GM23338 (cell line): ENCODE data around the gene TNFRSF4. TPM values are rescaled to one million over a fixed set of nuclear protein-coding genes. Genes with fewer than 3 reads are reported as not detected.

ENCODE experiments used
- ATAC-seq: fragments of 200-7000 bp; cut with Tn5 transposase; 3 replicates; pipeline ENCODE4 v1.9.1; 2020
- DNase-seq: peaks from one replicate; pipeline ENCODE4 v3.0.0-alpha.2; 2015; ENCODE audit warnings: low spot score
- H2AFZ ChIP-seq: fragments of 200-600 bp; sonication (generic); 2 replicates; pipeline ENCODE4 v1.8.0; 2016; ENCODE audit warnings: antibody characterized with exemption, mild to moderate bottlenecking, moderate library complexity
- H3F3A ChIP-seq: fragments of 200-600 bp; sonication (generic); replicated peaks from 2 replicates; pipeline ENCODE4 v1.8.0; 2017; ENCODE audit warnings: antibody characterized with exemption, mixed run types, low read depth
- H3K27ac ChIP-seq: fragments of 200-600 bp; sonication (generic); 2 replicates; pipeline ENCODE4 v1.6.1; 2016; ENCODE audit warnings: low read depth
- H3K27me3 ChIP-seq: fragments of 200-600 bp; sonication (generic); 2 replicates; pipeline ENCODE4 v1.8.0; 2016; ENCODE audit warnings: mild to moderate bottlenecking, mixed run types, moderate library complexity; ENCODE audit not compliant: insufficient read depth
- H3K36me3 ChIP-seq: fragments of 200-600 bp; sonication (generic); 2 replicates; pipeline ENCODE4 v1.8.0; 2016; ENCODE audit warnings: mild to moderate bottlenecking; ENCODE audit not compliant: insufficient read depth
- H3K4me1 ChIP-seq: fragments of 200-600 bp; sonication (generic); 2 replicates; pipeline ENCODE4 v1.8.0; 2016; ENCODE audit warnings: mild to moderate bottlenecking, moderate library complexity; ENCODE audit not compliant: insufficient read depth
- H3K4me2 ChIP-seq: fragments of 200-600 bp; sonication (generic); 2 replicates; pipeline ENCODE4 v1.7.1; 2017; ENCODE audit warnings: mixed run types
- H3K4me3 ChIP-seq: fragments of 200-600 bp; sonication (generic); 2 replicates; pipeline ENCODE4 v1.6.1; 2016; ENCODE audit warnings: mixed run types
- H3K79me2 ChIP-seq: fragments of 200-600 bp; sonication (generic); replicated peaks from 2 replicates; pipeline ENCODE4 v1.8.0; 2017; ENCODE audit warnings: mild to moderate bottlenecking; ENCODE audit not compliant: insufficient read depth
- H3K9me2 ChIP-seq: fragments of 200-600 bp; sonication (generic); 2 replicates; pipeline ENCODE4 v1.8.0; 2017; ENCODE audit not compliant: insufficient read depth
- H4K20me1 ChIP-seq: fragments of 200-600 bp; sonication (generic); replicated peaks from 2 replicates; pipeline ENCODE4 v1.8.0; 2017; ENCODE audit warnings: mild to moderate bottlenecking; ENCODE audit not compliant: insufficient read depth
- H3K27ac Mint-ChIP-seq: 2 replicates; pipeline ENCODE4 v1.8.0; 2020; ENCODE audit warnings: inconsistent platforms, mild to moderate bottlenecking, moderate library complexity, mixed read lengths
- H3K27me3 Mint-ChIP-seq: 3 replicates; pipeline ENCODE4 v1.8.0; 2022; ENCODE audit warnings: low read depth, mild to moderate bottlenecking, moderate library complexity, mixed read lengths, inconsistent platforms; ENCODE audit not compliant: insufficient read depth, poor library complexity
- H3K36me3 Mint-ChIP-seq: 3 replicates; pipeline ENCODE4 v1.8.0; 2021; ENCODE audit warnings: low read depth, mild to moderate bottlenecking, inconsistent platforms, moderate library complexity, mixed read lengths
- H3K4me1 Mint-ChIP-seq: 3 replicates; pipeline ENCODE4 v1.8.0; 2020; ENCODE audit warnings: mild to moderate bottlenecking, inconsistent platforms, mixed read lengths
- H3K4me3 Mint-ChIP-seq: 3 replicates; pipeline ENCODE4 v1.8.0; 2021; ENCODE audit warnings: moderate library complexity, mild to moderate bottlenecking, inconsistent platforms, mixed read lengths
- H3K9me3 Mint-ChIP-seq: 3 replicates; pipeline ENCODE4 v1.8.0; 2020; ENCODE audit warnings: moderate library complexity, mild to moderate bottlenecking, inconsistent platforms, mixed read lengths
- CREB1 ChIP-seq: fragments of 250-450 bp; sonication (Bioruptor Pico); IDR thresholded peaks from 2 replicates; pipeline ENCODE4 v1.5.0; 2020; ENCODE audit warnings: low read depth, mild to moderate bottlenecking, moderate library complexity
- EZH2 ChIP-seq: fragments of 200-600 bp; sonication (generic); IDR thresholded peaks from one replicate; pipeline ENCODE4 v1.8.0; 2017; ENCODE audit warnings: antibody characterized with exemption, mild to moderate bottlenecking, low read depth; ENCODE audit not compliant: unreplicated experiment
- EZH2phosphoT487 ChIP-seq: fragments of 200-600 bp; sonication (generic); IDR thresholded peaks from one replicate; pipeline ENCODE4 v1.8.1; 2018; ENCODE audit warnings: antibody characterized with exemption; ENCODE audit not compliant: unreplicated experiment
- JUNB ChIP-seq: IDR thresholded peaks from one replicate; pipeline ENCODE4 v1.6.1; 2016; ENCODE audit warnings: antibody characterized with exemption; ENCODE audit not compliant: unreplicated experiment
- NANOG ChIP-seq: IDR thresholded peaks from 2 replicates; pipeline ENCODE4 v1.6.1; 2016; ENCODE audit warnings: antibody characterized with exemption, borderline replicate concordance
- POLR2AphosphoS5 ChIP-seq: IDR thresholded peaks from 2 replicates; pipeline ENCODE4 v1.6.1; 2016; ENCODE audit warnings: antibody characterized with exemption, low read depth
- STAT1 ChIP-seq: IDR thresholded peaks from one replicate; pipeline ENCODE4 v1.6.1; 2016; ENCODE audit warnings: antibody characterized with exemption; ENCODE audit not compliant: unreplicated experiment
- ZNF114 ChIP-seq: fragments of 250-450 bp; sonication (Bioruptor Pico); IDR thresholded peaks from 2 replicates; pipeline ENCODE4 v1.5.0; 2020; ENCODE audit warnings: mild to moderate bottlenecking, moderate library complexity
- polyA plus RNA-seq: library from polyadenylated mRNA; unstranded; fragments of >200 nt; fragmentation: Nextera tagmentation; extraction: Ambion mirVana; gene quantifications from 2 replicates; pipeline ENCODE4 v1.2.1, GENCODE V29; 2016
- total RNA-seq: library from RNA; depleted of rRNA; stranded (reverse); fragments of >200 nt; shearing (Covaris generic); gene quantifications from 2 replicates; pipeline ENCODE4 v1.2.3, GENCODE V29; 2014
- TF ChIP-seq, protein P1 (sequence below), 2 experiments: fragments of 200-600 bp in 1 of 2; sonication (generic) in 1 of 2; conservative IDR thresholded peaks; 2 replicates each; pipeline versions ENCODE4 v1.5.1 to v1.6.1; 2016 to 2017; ENCODE audit warnings: antibody characterized with exemption in 2 of 2, low read depth in 2 of 2, mild to moderate bottlenecking in 2 of 2, moderate library complexity in 1 of 2
- TF ChIP-seq, protein P2 (sequence below): IDR thresholded peaks from 2 replicates; pipeline ENCODE4 v1.6.1; 2016; ENCODE audit warnings: antibody characterized with exemption
- TF ChIP-seq, protein P3 (sequence below): fragments of 250-450 bp; sonication (Bioruptor Pico); IDR thresholded peaks from 2 replicates; pipeline ENCODE4 v1.5.0; 2020; ENCODE audit warnings: mild to moderate bottlenecking, moderate library complexity

Gene TNFRSF4
- total and polyA plus RNA-seq, 2 experiments from 2014 or later: not detected

DNA sequence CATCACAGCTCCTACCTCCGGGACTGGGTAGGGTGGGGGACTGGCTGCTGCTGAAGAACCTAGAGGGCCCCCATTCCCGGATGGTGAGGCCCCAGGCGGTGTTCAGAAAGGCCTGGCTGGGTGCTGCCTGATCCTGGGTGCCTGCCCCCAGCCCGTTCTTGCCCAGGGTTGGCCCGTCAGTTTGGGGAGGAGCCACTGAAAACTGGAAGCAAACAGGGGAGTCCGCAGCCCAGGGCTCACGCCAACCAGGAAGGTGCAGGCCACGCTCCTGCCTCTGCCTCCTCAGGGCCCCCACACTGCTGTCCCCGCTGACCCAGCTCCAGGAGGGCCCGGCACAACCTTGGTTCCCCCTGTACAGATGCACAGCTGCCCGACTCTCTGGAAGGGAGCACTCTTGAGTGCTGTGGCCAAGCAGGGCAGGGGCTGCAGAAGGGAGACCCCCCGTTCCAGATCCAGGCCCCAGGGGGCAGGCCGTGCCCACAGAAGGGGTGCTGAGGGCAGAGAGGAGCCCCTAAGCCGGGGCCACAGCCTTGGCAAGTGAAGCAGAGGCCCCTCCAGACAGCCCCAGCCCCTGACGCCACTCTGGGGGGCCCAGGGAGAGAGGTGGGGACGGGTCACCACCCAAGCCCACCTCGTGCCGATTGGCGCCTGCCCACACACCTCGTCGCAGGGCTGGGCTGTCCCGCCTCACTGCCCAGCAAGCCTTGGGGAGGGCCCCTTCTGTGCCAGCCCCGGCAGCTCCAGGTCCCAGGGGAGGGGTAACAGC lies 27.1 kb upstream of the TNFRSF4 start (continued):
- no peak for TF ChIP-seq EZH2phosphoT487
- TF ChIP-seq EZH2: no peak
- TF ChIP-seq, protein P1, sequence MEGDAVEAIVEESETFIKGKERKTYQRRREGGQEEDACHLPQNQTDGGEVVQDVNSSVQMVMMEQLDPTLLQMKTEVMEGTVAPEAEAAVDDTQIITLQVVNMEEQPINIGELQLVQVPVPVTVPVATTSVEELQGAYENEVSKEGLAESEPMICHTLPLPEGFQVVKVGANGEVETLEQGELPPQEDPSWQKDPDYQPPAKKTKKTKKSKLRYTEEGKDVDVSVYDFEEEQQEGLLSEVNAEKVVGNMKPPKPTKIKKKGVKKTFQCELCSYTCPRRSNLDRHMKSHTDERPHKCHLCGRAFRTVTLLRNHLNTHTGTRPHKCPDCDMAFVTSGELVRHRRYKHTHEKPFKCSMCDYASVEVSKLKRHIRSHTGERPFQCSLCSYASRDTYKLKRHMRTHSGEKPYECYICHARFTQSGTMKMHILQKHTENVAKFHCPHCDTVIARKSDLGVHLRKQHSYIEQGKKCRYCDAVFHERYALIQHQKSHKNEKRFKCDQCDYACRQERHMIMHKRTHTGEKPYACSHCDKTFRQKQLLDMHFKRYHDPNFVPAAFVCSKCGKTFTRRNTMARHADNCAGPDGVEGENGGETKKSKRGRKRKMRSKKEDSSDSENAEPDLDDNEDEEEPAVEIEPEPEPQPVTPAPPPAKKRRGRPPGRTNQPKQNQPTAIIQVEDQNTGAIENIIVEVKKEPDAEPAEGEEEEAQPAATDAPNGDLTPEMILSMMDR (conservative IDR thresholded peaks at IDR 0.05; ENCODE audit: low read depth in 2 of 2): no peak
- TF ChIP-seq JUNB: no peak
- TF ChIP-seq POLR2AphosphoS5: no peak

DNA sequence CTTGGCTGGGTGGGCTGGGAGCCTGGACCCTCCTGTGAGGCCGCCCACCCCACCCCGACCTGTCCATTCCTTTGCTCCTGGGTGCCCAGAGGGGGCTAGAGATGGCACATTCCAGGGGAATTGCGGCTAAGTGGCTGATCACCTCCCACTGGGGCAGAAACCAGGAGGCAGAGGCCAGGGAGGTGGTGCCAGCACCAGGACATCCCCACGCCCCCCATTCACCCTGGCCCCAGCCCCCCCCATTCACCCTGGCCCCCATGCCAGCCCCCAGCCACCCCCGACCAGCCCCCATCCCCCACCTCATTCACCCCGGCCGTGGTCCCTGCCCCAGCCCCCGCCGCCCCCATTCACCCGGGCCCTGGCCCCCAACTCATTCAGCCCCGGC lies 26.4 kb upstream of the TNFRSF4 start:
- Histone ChIP-seq H3K4me2 (no peak overlapping the region), H3K36me3 (no peaks in the 10 kb centered on the region), H3K9me2 (no peaks in the 10 kb centered on the region), H2AFZ (no peak overlapping the region), H4K20me1 (no peaks in the 10 kb centered on the region), H3F3A (no peaks in the 10 kb centered on the region), H3K79me2 (no peaks in the 10 kb centered on the region), H3K4me1 (no peaks in the 10 kb centered on the region), H3K27me3 (no peaks in the 10 kb centered on the region), H3K27ac (no peak overlapping the region), H3K4me3 (no peak overlapping the region)
- H3K4me1 Mint-ChIP-seq: no peaks in the 10 kb centered on the region
- no peaks in the 10 kb centered on the region for H3K36me3 Mint-ChIP-seq
- no peak overlapping the region for H3K4me3 Mint-ChIP-seq
- ATAC-seq (no peak), DNase-seq (no peak)
- H3K27me3 Mint-ChIP-seq: peaks cover 4% of the 10 kb centered on the region
- TF ChIP-seq, protein P2, sequence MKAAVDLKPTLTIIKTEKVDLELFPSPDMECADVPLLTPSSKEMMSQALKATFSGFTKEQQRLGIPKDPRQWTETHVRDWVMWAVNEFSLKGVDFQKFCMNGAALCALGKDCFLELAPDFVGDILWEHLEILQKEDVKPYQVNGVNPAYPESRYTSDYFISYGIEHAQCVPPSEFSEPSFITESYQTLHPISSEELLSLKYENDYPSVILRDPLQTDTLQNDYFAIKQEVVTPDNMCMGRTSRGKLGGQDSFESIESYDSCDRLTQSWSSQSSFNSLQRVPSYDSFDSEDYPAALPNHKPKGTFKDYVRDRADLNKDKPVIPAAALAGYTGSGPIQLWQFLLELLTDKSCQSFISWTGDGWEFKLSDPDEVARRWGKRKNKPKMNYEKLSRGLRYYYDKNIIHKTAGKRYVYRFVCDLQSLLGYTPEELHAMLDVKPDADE: no peak
- TF ChIP-seq, protein P3, sequence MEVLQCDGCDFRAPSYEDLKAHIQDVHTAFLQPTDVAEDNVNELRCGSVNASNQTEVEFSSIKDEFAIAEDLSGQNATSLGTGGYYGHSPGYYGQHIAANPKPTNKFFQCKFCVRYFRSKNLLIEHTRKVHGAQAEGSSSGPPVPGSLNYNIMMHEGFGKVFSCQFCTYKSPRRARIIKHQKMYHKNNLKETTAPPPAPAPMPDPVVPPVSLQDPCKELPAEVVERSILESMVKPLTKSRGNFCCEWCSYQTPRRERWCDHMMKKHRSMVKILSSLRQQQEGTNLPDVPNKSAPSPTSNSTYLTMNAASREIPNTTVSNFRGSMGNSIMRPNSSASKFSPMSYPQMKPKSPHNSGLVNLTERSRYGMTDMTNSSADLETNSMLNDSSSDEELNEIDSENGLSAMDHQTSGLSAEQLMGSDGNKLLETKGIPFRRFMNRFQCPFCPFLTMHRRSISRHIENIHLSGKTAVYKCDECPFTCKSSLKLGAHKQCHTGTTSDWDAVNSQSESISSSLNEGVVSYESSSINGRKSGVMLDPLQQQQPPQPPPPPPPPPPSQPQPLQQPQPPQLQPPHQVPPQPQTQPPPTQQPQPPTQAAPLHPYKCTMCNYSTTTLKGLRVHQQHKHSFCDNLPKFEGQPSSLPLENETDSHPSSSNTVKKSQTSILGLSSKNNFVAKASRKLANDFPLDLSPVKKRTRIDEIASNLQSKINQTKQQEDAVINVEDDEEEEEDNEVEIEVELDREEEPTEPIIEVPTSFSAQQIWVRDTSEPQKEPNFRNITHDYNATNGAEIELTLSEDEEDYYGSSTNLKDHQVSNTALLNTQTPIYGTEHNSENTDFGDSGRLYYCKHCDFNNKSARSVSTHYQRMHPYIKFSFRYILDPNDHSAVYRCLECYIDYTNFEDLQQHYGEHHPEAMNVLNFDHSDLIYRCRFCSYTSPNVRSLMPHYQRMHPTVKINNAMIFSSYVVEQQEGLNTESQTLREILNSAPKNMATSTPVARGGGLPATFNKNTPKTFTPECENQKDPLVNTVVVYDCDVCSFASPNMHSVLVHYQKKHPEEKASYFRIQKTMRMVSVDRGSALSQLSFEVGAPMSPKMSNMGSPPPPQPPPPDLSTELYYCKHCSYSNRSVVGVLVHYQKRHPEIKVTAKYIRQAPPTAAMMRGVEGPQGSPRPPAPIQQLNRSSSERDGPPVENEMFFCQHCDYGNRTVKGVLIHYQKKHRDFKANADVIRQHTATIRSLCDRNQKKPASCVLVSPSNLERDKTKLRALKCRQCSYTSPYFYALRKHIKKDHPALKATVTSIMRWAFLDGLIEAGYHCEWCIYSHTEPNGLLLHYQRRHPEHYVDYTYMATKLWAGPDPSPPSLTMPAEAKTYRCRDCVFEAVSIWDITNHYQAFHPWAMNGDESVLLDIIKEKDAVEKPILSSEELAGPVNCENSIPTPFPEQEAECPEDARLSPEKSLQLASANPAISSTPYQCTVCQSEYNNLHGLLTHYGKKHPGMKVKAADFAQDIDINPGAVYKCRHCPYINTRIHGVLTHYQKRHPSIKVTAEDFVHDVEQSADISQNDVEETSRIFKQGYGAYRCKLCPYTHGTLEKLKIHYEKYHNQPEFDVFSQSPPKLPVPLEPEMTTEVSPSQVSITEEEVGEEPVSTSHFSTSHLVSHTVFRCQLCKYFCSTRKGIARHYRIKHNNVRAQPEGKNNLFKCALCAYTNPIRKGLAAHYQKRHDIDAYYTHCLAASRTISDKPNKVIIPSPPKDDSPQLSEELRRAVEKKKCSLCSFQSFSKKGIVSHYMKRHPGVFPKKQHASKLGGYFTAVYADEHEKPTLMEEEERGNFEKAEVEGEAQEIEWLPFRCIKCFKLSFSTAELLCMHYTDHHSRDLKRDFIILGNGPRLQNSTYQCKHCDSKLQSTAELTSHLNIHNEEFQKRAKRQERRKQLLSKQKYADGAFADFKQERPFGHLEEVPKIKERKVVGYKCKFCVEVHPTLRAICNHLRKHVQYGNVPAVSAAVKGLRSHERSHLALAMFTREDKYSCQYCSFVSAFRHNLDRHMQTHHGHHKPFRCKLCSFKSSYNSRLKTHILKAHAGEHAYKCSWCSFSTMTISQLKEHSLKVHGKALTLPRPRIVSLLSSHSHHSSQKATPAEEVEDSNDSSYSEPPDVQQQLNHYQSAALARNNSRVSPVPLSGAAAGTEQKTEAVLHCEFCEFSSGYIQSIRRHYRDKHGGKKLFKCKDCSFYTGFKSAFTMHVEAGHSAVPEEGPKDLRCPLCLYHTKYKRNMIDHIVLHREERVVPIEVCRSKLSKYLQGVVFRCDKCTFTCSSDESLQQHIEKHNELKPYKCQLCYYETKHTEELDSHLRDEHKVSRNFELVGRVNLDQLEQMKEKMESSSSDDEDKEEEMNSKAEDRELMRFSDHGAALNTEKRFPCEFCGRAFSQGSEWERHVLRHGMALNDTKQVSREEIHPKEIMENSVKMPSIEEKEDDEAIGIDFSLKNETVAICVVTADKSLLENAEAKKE: no peak
- TF ChIP-seq EZH2 (no peak), CREB1 (CRISPR knock-in tag) (no peak), ZNF114 (no peak), STAT1 (no peak), NANOG (no peak)
- TF ChIP-seq, protein P1 (conservative IDR thresholded peaks at IDR 0.05; ENCODE audit: low read depth in 2 of 2): no peak
- H3K27ac Mint-ChIP-seq: no peak overlapping the region
- H3K9me3 Mint-ChIP-seq: no peaks in the 10 kb centered on the region
